ENCODE data around the gene RAC3. TPM values are rescaled to one million over a fixed set of nuclear protein-coding genes. Genes with fewer than 3 reads are reported as not detected.
A peak's percentile ranks its signal among the peaks of the same experiment; 100 is the strongest.

Gene RAC3
- polyA plus RNA-seq, 2 of the 4 experiments (the other 2 are of a cell fraction), result 9.9 to 21.0 TPM

DNA sequence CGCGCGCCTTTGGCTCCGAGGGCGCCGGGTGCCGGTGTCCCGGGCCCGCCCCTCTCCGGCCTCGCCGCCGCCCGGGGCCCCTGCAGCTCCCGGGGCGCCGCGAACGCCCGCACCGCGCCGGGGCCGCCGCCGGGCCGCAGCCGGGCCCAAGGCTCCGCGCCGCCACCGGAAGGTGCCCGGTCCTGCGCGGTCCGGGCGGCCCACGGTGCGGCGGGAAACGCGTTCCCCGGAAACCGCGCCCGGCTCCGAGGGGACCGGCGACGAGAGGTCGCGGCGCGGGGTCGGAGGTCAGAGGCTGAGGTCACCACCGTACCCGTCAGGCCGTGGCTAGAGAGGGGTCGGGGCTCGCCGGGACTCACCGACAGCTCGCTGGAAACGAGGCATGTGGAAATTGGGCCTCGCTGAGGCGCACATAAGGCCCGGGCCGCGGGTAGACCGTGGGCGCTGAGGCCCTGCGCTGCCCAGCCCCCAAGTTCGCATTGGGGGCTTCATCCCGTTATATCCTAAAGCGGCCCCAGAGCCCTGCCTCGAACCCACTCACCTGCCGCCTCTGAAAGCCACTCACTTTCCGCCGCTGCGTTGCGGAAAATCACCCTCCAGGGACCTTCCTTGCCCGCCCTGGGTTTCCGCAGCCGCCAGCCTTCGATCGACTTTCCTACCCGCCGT lies 34.3 kb downstream of the RAC3 start, which contains the start of gene DUS1L (continued):
- TF ChIP-seq PBX3 (IDR thresholded peaks at IDR 0.05), result 0 out of 2 replicates have a peak, but pooled peaks have one; percentile 75
- TF ChIP-seq TP53 (CRISPR knock-in tag; IDR thresholded peaks at IDR 0.05), result peak; percentile 80; the same call in 1 of the 2 replicates
- 0 out of 2 replicates have a peak, but pooled peaks have one; percentile 52 for TF ChIP-seq TFCP2L1 (CRISPR knock-in tag; IDR thresholded peaks at IDR 0.05)
- no peak for TF ChIP-seq EHF (CRISPR knock-in tag; IDR thresholded peaks at IDR 0.05)
- TF ChIP-seq FOSL2 (IDR thresholded peaks at IDR 0.05), result no peak
- TF ChIP-seq FOSL2 (CRISPR knock-in tag; IDR thresholded peaks at IDR 0.05), result peak; percentile 60
- TF ChIP-seq BCL3 (IDR thresholded peaks at IDR 0.05), result peak; percentile 83; the same call in 1 of the 3 replicates
- TF ChIP-seq GATA3 (IDR thresholded peaks at IDR 0.05; ENCODE audit: borderline replicate concordance), result peak; percentile 55
- TF ChIP-seq PHF8 (IDR thresholded peaks at IDR 0.05; ENCODE audit: borderline replicate concordance, low read depth), result peak; percentile 74; the same call in 1 of the 2 replicates
- no peak for TF ChIP-seq EP300 (IDR thresholded peaks at IDR 0.05)
- TF ChIP-seq ZC3H11A (IDR thresholded peaks at IDR 0.05), result 0 out of 2 replicates have a peak, but pooled peaks have one; percentile 9
- TF ChIP-seq, protein P1, sequence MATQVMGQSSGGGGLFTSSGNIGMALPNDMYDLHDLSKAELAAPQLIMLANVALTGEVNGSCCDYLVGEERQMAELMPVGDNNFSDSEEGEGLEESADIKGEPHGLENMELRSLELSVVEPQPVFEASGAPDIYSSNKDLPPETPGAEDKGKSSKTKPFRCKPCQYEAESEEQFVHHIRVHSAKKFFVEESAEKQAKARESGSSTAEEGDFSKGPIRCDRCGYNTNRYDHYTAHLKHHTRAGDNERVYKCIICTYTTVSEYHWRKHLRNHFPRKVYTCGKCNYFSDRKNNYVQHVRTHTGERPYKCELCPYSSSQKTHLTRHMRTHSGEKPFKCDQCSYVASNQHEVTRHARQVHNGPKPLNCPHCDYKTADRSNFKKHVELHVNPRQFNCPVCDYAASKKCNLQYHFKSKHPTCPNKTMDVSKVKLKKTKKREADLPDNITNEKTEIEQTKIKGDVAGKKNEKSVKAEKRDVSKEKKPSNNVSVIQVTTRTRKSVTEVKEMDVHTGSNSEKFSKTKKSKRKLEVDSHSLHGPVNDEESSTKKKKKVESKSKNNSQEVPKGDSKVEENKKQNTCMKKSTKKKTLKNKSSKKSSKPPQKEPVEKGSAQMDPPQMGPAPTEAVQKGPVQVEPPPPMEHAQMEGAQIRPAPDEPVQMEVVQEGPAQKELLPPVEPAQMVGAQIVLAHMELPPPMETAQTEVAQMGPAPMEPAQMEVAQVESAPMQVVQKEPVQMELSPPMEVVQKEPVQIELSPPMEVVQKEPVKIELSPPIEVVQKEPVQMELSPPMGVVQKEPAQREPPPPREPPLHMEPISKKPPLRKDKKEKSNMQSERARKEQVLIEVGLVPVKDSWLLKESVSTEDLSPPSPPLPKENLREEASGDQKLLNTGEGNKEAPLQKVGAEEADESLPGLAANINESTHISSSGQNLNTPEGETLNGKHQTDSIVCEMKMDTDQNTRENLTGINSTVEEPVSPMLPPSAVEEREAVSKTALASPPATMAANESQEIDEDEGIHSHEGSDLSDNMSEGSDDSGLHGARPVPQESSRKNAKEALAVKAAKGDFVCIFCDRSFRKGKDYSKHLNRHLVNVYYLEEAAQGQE (IDR thresholded peaks at IDR 0.05), result peak; percentile 42
- TF ChIP-seq HMGXB4 (CRISPR knock-in tag; IDR thresholded peaks at IDR 0.05; ENCODE audit: borderline replicate concordance), result peak; percentile 50; the same call in 1 of the 2 replicates
- TF ChIP-seq RARB (CRISPR knock-in tag; IDR thresholded peaks at IDR 0.05), result peak; percentile 53; the same call in 1 of the 2 replicates
- TF ChIP-seq FOSB (CRISPR knock-in tag; IDR thresholded peaks at IDR 0.05), result no peak
- no peak for TF ChIP-seq NPAS2 (CRISPR knock-in tag; IDR thresholded peaks at IDR 0.05; ENCODE audit: borderline replicate concordance)
- peak; percentile 96 for TF ChIP-seq ESRRA (IDR thresholded peaks at IDR 0.05; ENCODE audit: borderline replicate concordance, low read length)
- peak; percentile 86 to 97; a peak in 4 of 5 replicates for TF ChIP-seq JUN (IDR thresholded peaks at IDR 0.05)
- TF ChIP-seq ZFP36 (IDR thresholded peaks at IDR 0.05; ENCODE audit: borderline replicate concordance, partially characterized antibody), result no peak
- 0 out of 3 replicates have a peak, but pooled peaks have one; percentile 11 for TF ChIP-seq SMC3 (IDR thresholded peaks at IDR 0.05)
- TF ChIP-seq POLR2A (IDR thresholded peaks at IDR 0.05; ENCODE audit: low read length), result peak; percentile 59

Data from A549 (cell line).